ENCODE measurements around the gene GLT8D2. TPM values are rescaled to one million over a fixed set of nuclear protein-coding genes. Genes with fewer than 3 reads are reported as not detected.
A peak's percentile ranks its signal among the peaks of the same experiment; 100 is the strongest.

Gene GLT8D2
- total and polyA plus RNA-seq, 2 of the 13 experiments (the other 11 are each of a cell fraction or from before 2014, with no cell fraction given), result not detected

- TF ChIP-seq ZNF382 (CRISPR knock-in tag; IDR thresholded peaks at IDR 0.05; ENCODE audit: borderline replicate concordance) (no peak), ZFP91 (CRISPR knock-in tag; IDR thresholded peaks at IDR 0.05; ENCODE audit: borderline replicate concordance) (peak; percentile 98), CREM (IDR thresholded peaks at IDR 0.05) (peak; percentile 86), CREM (CRISPR knock-in tag; IDR thresholded peaks at IDR 0.05) (no peak), RORA (CRISPR knock-in tag; IDR thresholded peaks at IDR 0.05) (no peak), TAF1 (CRISPR knock-in tag; IDR thresholded peaks at IDR 0.05) (peak; percentile 95), ZNF264 (CRISPR knock-in tag; IDR thresholded peaks at IDR 0.05) (0 out of 2 replicates have a peak, but pooled peaks have one; percentile 31), CREB3 (CRISPR knock-in tag; IDR thresholded peaks at IDR 0.05) (no peak; the same call in 1 of the 2 replicates), ZNF260 (CRISPR knock-in tag; IDR thresholded peaks at IDR 0.05; ENCODE audit: borderline replicate concordance, low read depth) (no peak), ZNF691 (CRISPR knock-in tag; IDR thresholded peaks at IDR 0.05; ENCODE audit: borderline replicate concordance, low read depth) (peak; percentile 57; the same call in 1 of the 2 replicates), IRX3 (CRISPR knock-in tag; IDR thresholded peaks at IDR 0.05; ENCODE audit: borderline replicate concordance, low read depth) (no peak), SMC3 (IDR thresholded peaks at IDR 0.05; ENCODE audit: low read length) (no peak), MLLT10 (CRISPR knock-in tag; IDR thresholded peaks at IDR 0.05) (no peak), ZSCAN31 (CRISPR knock-in tag; IDR thresholded peaks at IDR 0.05; ENCODE audit: low read depth) (peak; percentile 90; the same call in 1 of the 2 replicates), IRF2 (CRISPR knock-in tag; IDR thresholded peaks at IDR 0.05) (peak; percentile 81), PITX1 (CRISPR knock-in tag; IDR thresholded peaks at IDR 0.05) (peak; percentile 31; the same call in 1 of the 2 replicates), ARNT2 (CRISPR knock-in tag; IDR thresholded peaks at IDR 0.05; ENCODE audit: low read depth) (peak; percentile 78; the same call in 1 of the 2 replicates), PBX3 (CRISPR knock-in tag; IDR thresholded peaks at IDR 0.05; ENCODE audit: borderline replicate concordance) (no peak), CENPT (CRISPR knock-in tag; IDR thresholded peaks at IDR 0.05; ENCODE audit: low read depth) (0 out of 2 replicates have a peak, but pooled peaks have one; percentile 52), MBNL3 (CRISPR knock-in tag; conservative IDR thresholded peaks at IDR 0.05) (no peak), U2AF1 (optimal IDR thresholded peaks at IDR 0.05; ENCODE audit: low read depth, low read length) (peak; percentile 79), SSRP1 (CRISPR knock-in tag; IDR thresholded peaks at IDR 0.05) (no peak), HMGA1 (CRISPR knock-in tag; conservative IDR thresholded peaks at IDR 0.05) (no peak), ZNF333 (CRISPR knock-in tag; IDR thresholded peaks at IDR 0.05; ENCODE audit: borderline replicate concordance) (peak; percentile 81; the same call in 1 of the 2 replicates)
These were observed 84.1 kb downstream of the GLT8D2 start, which contains the start of gene TDG (continued) for GRCh38 chr12:103965590-103966504.
